Endothelial cell of umbilical vein (primary cell): Measurements from ENCODE around the gene TMEM250. TPM values are rescaled to one million over a fixed set of nuclear protein-coding genes. Genes with fewer than 3 reads are reported as not detected.

ENCODE experiments used
- BruUV-seq: library from RNA; stranded (reverse); fragments of 400-500 nt; replicated peaks from 2 replicates; lab custom pipeline; 2021; lab: Mats Ljungman, UMichigan
- CTCF ChIA-PET: fragments of 300-600, 350-600 bp; sonication (Branson Sonifier 250); formaldehyde crosslinking; loops from one replicate; lab custom pipeline; 2021; ENCODE audit warnings: antibody characterized with exemption, inconsistent platforms; lab: Charles Lee
- POLR2A ChIA-PET: fragments of 300-600, 350-600 bp; sonication (Branson Sonifier 250); formaldehyde crosslinking; loops from one replicate; lab custom pipeline; 2021; ENCODE audit warnings: antibody characterized with exemption, inconsistent platforms; lab: Charles Lee
- DNase-seq: peaks from one replicate; pipeline ENCODE4 v3.0.0-alpha.2; 2011; ENCODE audit warnings: low read depth, low spot score
- FAIRE-seq: peaks from 2 replicates; lab custom pipeline; 2011; peaks lifted over from hg19 to GRCh38; lab: Jason Lieb, UNC
- H2AFZ ChIP-seq: 2 replicates; pipeline ENCODE4 v1.6.0; 2012; ENCODE audit warnings: low read depth, low read length, control low read depth, inconsistent platforms
- H3K27ac ChIP-seq: 2 replicates; pipeline ENCODE4 v1.5.1; 2011; ENCODE audit warnings: low read depth, mild to moderate bottlenecking, control low read depth, low read length, moderate library complexity; ENCODE audit not compliant: insufficient read depth
- H3K27me3 ChIP-seq, 2 experiments: 2 replicates each; pipeline versions ENCODE4 v1.6.0 to v1.6.1; 2011; ENCODE audit warnings: low read length in 2 of 2, mixed read lengths in 1 of 2; ENCODE audit not compliant: control insufficient read depth in 2 of 2, insufficient read depth in 2 of 2
- H3K36me3 ChIP-seq, 2 experiments: 2 replicates in 1 of 2; 3 replicates in 1 of 2; pipeline ENCODE4 v1.5.1; 2011; ENCODE audit warnings: low read length in 2 of 2, mild to moderate bottlenecking in 1 of 2, moderate library complexity in 1 of 2; ENCODE audit not compliant: control insufficient read depth in 2 of 2, insufficient read depth in 2 of 2; ENCODE audit errors: extremely low read depth in 1 of 2
- H3K4me1 ChIP-seq: 3 replicates; pipeline ENCODE4 v1.5.1; 2011; ENCODE audit warnings: mild to moderate bottlenecking, low read length; ENCODE audit not compliant: control insufficient read depth, insufficient read depth; ENCODE audit errors: extremely low read depth
- H3K4me2 ChIP-seq: 2 replicates; pipeline ENCODE4 v1.6.1; 2011; ENCODE audit warnings: low read length, control low read depth, mixed read lengths; ENCODE audit not compliant: insufficient read depth
- H3K4me3 ChIP-seq, 3 experiments: fragments of 200-600 bp in 1 of 3; sonication (generic), shearing (Covaris generic) in 1 of 3; replicated peaks in 1 of 3; 2 replicates each; pipeline ENCODE4 v1.5.1; 2011 to 2016; ENCODE audit warnings: control low read depth in 3 of 3, low read length in 3 of 3, mild to moderate bottlenecking in 2 of 3, inconsistent platforms in 1 of 3, low read depth in 1 of 3, moderate library complexity in 1 of 3; ENCODE audit not compliant: insufficient read depth in 1 of 3
- H3K79me2 ChIP-seq: 2 replicates; pipeline ENCODE4 v1.6.0; 2012; ENCODE audit warnings: low read length, inconsistent platforms; ENCODE audit not compliant: control insufficient read depth, insufficient read depth
- H3K9ac ChIP-seq: replicated peaks from 2 replicates; pipeline ENCODE3; 2011; ENCODE audit warnings: low read length, control low read depth; ENCODE audit not compliant: insufficient read depth; ENCODE audit errors: extremely low read depth
- H3K9me1 ChIP-seq: replicated peaks from 3 replicates; pipeline ENCODE4 v1.6.0; 2011; ENCODE audit warnings: mild to moderate bottlenecking, low read length; ENCODE audit not compliant: control insufficient read depth, insufficient read depth; ENCODE audit errors: extremely low read depth
- H3K9me3 ChIP-seq: replicated peaks from 2 replicates; pipeline ENCODE4 v1.5.1; 2012; ENCODE audit warnings: low read length, inconsistent platforms; ENCODE audit not compliant: control insufficient read depth, insufficient read depth
- H4K20me1 ChIP-seq: replicated peaks from 2 replicates; pipeline ENCODE3; 2011; ENCODE audit warnings: mild to moderate bottlenecking, low read length; ENCODE audit not compliant: control insufficient read depth, insufficient read depth; ENCODE audit errors: extremely low read depth
- CTCF ChIP-seq, 2 donors: IDR thresholded peaks; 1 replicate in 1 of 2; 2 replicates in 1 of 2; pipeline ENCODE4 v1.5.1; 2011; ENCODE audit warnings: low read length in 2 of 2, mild to moderate bottlenecking in 2 of 2, moderate library complexity in 2 of 2, control low read depth in 1 of 2, inconsistent platforms in 1 of 2, low read depth in 1 of 2; ENCODE audit not compliant: insufficient read depth in 1 of 2; ENCODE audit errors: extremely low read depth in 1 of 2
- FOS ChIP-seq: IDR thresholded peaks from 2 replicates; pipeline ENCODE4 v1.6.1; 2011; ENCODE audit warnings: mild to moderate bottlenecking, low read length, moderate library complexity, borderline replicate concordance; ENCODE audit not compliant: insufficient read depth
- GATA2 ChIP-seq: IDR thresholded peaks from 2 replicates; pipeline ENCODE4 v1.7.0; 2011; ENCODE audit warnings: low read depth, mild to moderate bottlenecking, moderate library complexity, mixed read lengths, low read length; ENCODE audit not compliant: insufficient read length, insufficient read depth
- dilution Hi-C: fragments of 300-500 bp; cut with MboI; formaldehyde crosslinking; loops from one replicate; pipeline ENCODE4 v1.15.0; 2019; ENCODE audit warnings: low sequenced_read_pairs; ENCODE audit not compliant: extremely low pct_ligation_motif_present
- intact Hi-C: fragments of 100-400 bp; cut with micrococcal nuclease; formaldehyde crosslinking; loops from one replicate; pipeline ENCODE4 v1.10.0; 2022
- polyA plus RNA-seq, 4 experiments: library from polyadenylated mRNA; depleted of rRNA in 3 of 4; stranded (reverse) in 3 of 4; unstranded in 1 of 4; fragments of >200 nt; gene quantifications; 2 replicates each; pipeline versions ENCODE4 v1.2.1 to v1.2.3, GENCODE V29; 2011 to 2012; ENCODE audit warnings: missing spikeins in 1 of 4
- total RNA-seq: library from RNA; stranded (reverse); gene quantifications from 2 replicates; pipeline ENCODE4 v1.2.3, GENCODE V29; 2021

The TMEM250 gene
- total and polyA plus RNA-seq, 2 donors (not counting 3 experiments of a cell fraction or from before 2014, with no cell fraction given): 24.9 to 49.9 TPM

GRCh38 chr9:136090056-136090735 is 28.5 kb downstream of the TMEM250 start:
- H3K9ac ChIP-seq: no peak overlapping the region
- intact Hi-C loops (loop anchor here (1.0 to 5.0 kb wide), 2 partner anchors 28 to 1648 kb away; partner anchors contain the start of gene TMEM250), dilution Hi-C loops (no loop called here)
- peaks cover 91% of the 10 kb centered on the region for H3K79me2 ChIP-seq
- BruUV-seq: no TSS peak
- H3K27me3 ChIP-seq: no peaks in the 10 kb centered on the region
- no peak overlapping the region for H2AFZ ChIP-seq
- no peaks in the 10 kb centered on the region for H3K36me3 ChIP-seq
- FAIRE-seq (no peak), DNase-seq (no peak)
- no peak overlapping the region for H3K4me2 ChIP-seq
- ChIA-PET CTCF (interaction anchor here (1.0 to 4.4 kb wide), 29 partner anchors 11 to 177 kb away, joined by 3 to 148 read pairs (median 5); partner anchors contain the start of genes TMEM250 and UBAC1), POLR2A (interaction anchor here (1.1 kb wide), 1 partner anchor 19 kb away, joined by 6 read pairs; no protein-coding TSS in a partner anchor)
- no peaks in the 10 kb centered on the region for H3K9me3 ChIP-seq
- H3K27ac ChIP-seq: no peak overlapping the region
- no peak for TF ChIP-seq GATA2
- no peaks in the 10 kb centered on the region for H3K9me1 ChIP-seq
- H4K20me1 ChIP-seq: no peaks in the 10 kb centered on the region
- no peak overlapping the region for H3K4me3 ChIP-seq
- H3K4me1 ChIP-seq: peaks cover 22% of the 10 kb centered on the region

- Histone ChIP-seq H3K9ac (no peak overlapping the region), H2AFZ (no peak overlapping the region), H3K27me3 (no peaks in the 10 kb centered on the region), H3K4me3 (no peak overlapping the region), H3K4me2 (no peak overlapping the region), H3K27ac (no peak overlapping the region), H3K9me3 (no peaks in the 10 kb centered on the region), H3K4me1 (peaks cover 22% of the 10 kb centered on the region), H3K9me1 (no peaks in the 10 kb centered on the region), H4K20me1 (no peaks in the 10 kb centered on the region), H3K36me3 (no peaks in the 10 kb centered on the region), H3K79me2 (peaks cover 93% of the 10 kb centered on the region)
- dilution Hi-C loops: no loop called here
- DNase-seq: peak; percentile 53
- peak; percentile 74 for FAIRE-seq
- intact Hi-C loops: loop anchor here (1.0 to 5.0 kb wide), 4 partner anchors 29 to 1647 kb away; partner anchors contain the start of gene TMEM250
- CTCF ChIA-PET: interaction anchor here (0.6 to 4.4 kb wide), 33 partner anchors 10 to 177 kb away, joined by 3 to 148 read pairs (median 5); partner anchors contain the start of genes TMEM250 and UBAC1
- no TSS peak for BruUV-seq
- no peak for TF ChIP-seq FOS
- TF ChIP-seq CTCF (IDR thresholded peaks at IDR 0.05; ENCODE audit: extremely low read depth in 1 of 2, insufficient read depth in 1 of 2, low read depth in 1 of 2, low read length in 2 of 2): peak in 1 of 2 donors; percentile 22
- POLR2A ChIA-PET: interaction anchor here (1.1 kb wide), 1 partner anchor 20 kb away, joined by 6 read pairs; no protein-coding TSS in a partner anchor
Measured at GRCh38 chr9:136089697-136090045, 29.0 kb downstream of the TMEM250 start.
